Gastrocnemius medialis (tissue), 4 donors: ENCODE measurements around the gene PDSS2.

Source experiments
- CTCF ChIP-seq, 5 experiments: fragments of 450-650 bp in 3 of 5; fragments of 200-600 bp in 2 of 5; sonication (generic) in 2 of 5; IDR thresholded peaks in 4 of 5; conservative IDR thresholded peaks in 1 of 5; 1 replicate in 4 of 5; 2 replicates in 1 of 5; pipeline ENCODE4 v1.5.1; 2016 to 2019; ENCODE audit warnings: antibody characterized with exemption in 5 of 5, mild to moderate bottlenecking in 3 of 5, moderate library complexity in 3 of 5
- POLR2A ChIP-seq, 2 donors: fragments of 450-650 bp; IDR thresholded peaks; one replicate each; pipeline ENCODE4 v1.6.1; 2017; ENCODE audit warnings: antibody characterized with exemption in 2 of 2, mild to moderate bottlenecking in 2 of 2, moderate library complexity in 2 of 2

DNA sequence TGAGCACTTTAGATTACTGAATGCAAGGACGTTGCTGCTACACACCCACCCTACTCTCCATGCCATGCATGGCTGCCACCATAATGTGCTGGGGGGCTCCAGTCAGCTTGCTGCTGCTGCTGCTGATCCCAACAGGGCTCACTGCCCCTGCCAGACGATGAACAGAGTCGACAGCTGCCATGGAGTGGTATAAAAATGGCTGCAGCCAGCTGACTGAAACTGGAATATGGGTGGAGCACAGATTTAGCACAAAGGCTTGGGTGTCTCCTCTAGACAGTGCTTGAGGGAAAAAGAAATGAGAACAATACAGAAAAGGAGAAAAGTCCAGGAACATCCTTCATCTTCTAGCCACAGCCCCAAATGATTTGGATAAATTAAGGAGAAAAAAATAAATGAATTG is 150.7 kb downstream of the PDSS2 start:
- TF ChIP-seq CTCF (IDR thresholded peaks at IDR 0.05 in 4 of 5, conservative IDR thresholded peaks at IDR 0.05 in 1 of 5) = no peak
- TF ChIP-seq POLR2A (IDR thresholded peaks at IDR 0.05) = no peak
